NCI-H146 (cell line): Measurements from ENCODE around the gene RASL11B.

Experiments
- DNase-seq: peaks from one replicate; lab custom pipeline; 2025; lab: John Stamatoyannopoulos, UW

Gene RASL11B

GRCh38 chr4:52843351-52843750 is 18.8 kb upstream of the RASL11B start:
- no peak for DNase-seq

- DNase-seq: no peak
These were observed 18.2 kb upstream of the RASL11B start for GRCh38 chr4:52843958-52844357.

DNA sequence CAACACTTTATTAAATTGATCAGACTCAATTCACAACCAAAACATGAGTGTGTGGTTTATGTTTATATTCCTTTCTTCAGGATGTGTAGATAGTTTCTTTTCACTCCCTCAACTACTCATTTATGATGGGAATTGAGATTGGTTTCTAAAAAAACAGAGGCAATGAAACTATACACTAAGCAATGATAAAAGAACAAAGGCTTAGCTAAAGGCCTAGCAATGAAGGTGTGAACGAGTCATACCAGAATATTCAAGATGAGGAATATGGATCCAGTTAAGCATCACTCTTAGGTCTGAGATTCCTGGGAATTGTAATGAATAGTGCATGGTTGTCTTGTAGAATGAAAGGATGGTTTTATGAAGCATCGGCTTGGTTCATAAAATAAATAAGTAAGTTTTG is 17.5 kb upstream of the RASL11B start:
- DNase-seq: no peak

- DNase-seq: no peak
These were observed 15.6 kb upstream of the RASL11B start for GRCh38 chr4:52846502-52846901.

GRCh38 chr4:52848254-52848653 is 13.9 kb upstream of the RASL11B start:
- DNase-seq: no peak

DNA sequence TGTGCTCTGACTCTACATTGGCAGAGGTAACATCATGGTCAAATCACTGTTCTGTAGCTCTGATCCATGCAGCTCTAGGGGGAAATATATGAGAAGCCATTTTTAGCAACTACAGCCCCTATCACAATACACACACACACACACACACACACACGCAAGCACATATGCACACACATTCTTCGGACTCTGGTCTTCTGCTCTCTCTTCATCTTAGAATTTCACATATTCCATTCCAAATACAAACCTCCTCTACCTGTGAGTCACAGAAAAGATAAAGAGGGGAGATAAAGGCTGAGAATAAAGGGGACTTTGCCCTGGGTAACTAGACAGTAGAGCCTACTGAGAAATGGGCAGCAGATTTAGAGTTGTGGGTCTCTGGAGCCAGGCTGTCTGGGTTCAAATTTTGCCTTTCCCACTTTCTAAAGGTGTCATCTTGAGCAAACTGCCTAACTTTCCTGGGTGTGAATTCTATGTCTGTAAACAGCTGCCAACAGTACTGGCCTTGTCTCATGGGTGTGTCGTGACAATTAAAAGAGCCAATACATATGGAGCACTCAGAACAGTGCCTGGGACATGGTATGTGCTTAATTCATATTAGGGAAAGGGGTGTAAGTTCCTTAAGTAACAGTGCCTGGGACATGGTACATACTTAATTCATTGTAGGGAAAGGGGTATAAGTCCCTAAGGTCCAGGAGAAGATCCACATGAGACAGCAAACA is 11.6 kb upstream of the RASL11B start:
- DNase-seq: no peak

- no peak for DNase-seq
These were observed 10.1 kb upstream of the RASL11B start for GRCh38 chr4:52852041-52852440.

DNA sequence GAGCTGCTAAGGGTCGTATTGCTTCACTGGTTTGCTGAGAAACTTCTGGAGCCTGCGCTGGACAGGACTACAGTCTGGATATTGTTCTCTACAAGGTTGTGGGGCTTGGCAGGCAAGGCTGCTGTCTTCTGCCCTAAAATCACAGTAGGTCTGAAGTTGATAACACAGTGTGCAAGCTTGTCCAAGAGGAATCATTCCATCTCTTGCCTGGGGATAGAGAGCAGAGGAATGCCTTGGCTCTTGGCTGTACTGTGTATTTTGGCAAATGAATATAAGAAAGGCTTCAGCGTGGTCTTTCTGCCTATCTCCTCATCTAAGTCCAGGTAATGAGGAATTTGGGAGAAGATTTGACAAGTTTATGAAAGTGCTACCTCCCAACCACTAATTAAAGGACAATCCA is 9.4 kb upstream of the RASL11B start:
- DNase-seq: no peak

DNA sequence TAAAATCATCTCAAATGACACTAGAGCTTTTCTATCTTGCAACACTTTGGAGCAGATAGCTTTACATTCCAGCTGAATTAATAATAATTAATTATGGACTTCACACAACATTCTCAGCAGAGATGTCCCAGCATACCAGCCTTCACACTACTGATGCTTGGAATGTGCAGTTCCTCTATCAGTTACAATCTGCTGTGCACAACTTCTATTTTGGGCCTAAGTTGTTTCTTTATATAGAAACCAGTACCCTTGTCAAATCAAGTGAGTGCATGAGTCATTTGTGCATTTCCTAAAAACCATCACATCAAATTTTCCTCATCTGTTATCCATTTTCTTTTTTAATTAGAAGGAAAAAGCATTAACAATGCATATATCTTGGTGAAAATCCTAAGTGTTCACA is 8.8 kb upstream of the RASL11B start:
- no peak for DNase-seq

GRCh38 chr4:52856801-52857200 is 5.3 kb upstream of the RASL11B start:
- DNase-seq: no peak

GRCh38 chr4:52860361-52860760 is 1.8 kb upstream of the RASL11B start:
- no peak for DNase-seq

DNA sequence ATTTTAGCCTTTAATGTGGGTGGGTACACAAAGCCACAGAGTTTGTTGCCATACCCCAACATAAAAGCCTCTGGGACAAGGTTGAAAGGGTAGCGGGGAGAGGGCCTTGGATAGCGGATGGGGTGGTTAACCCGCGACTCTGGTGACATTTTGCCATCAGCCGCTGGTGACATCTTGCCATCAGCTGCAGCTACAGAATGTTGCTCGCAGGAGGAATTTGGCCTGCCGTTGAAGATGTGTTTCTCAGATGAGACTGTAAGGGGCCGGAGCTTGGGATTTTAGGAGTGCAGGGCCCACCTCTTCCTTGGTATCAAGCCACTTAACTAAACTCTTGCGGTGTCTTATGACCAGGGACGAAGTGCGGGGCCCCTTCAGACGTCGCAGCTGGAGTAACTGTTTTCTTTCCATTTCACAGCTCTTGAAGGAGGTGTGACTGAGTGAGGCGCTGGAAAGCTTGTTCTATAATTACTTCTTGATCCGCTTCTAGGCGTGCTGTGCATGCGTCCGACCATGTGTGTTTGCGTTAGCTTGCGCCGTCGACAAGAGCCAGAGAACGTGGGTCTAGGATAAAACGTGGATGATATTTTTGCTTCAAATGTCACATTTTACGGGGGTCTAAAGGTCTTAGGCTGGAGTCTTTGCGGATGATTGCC is 820 bp upstream of the RASL11B start:
- DNase-seq: peak; percentile 54

GRCh38 chr4:52862639-52863161 is 583 bp downstream of the RASL11B start:
- peak; percentile 38 for DNase-seq

GRCh38 chr4:52863324-52863723 is 1.2 kb downstream of the RASL11B start:
- DNase-seq: no peak

DNA sequence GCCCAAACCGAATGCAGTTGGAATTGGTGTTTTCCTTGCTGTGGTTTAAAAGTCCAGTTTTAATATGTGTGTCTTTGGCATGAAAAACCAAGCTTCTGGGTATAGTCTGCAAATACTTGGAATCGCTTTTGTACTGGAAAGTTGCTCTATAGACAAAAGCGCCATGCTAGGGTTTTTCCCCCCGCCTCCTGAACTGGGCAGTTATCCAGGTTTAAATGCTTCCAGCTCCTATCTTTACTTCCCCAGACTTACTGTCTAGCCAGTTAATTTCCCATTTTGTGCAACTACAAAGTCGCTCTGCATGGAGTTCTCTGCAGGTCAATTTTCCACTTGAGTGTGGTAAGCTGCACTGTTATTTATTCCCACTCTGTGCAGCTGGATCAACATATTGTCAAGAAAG is 2.7 kb downstream of the RASL11B start:
- no peak for DNase-seq

DNA sequence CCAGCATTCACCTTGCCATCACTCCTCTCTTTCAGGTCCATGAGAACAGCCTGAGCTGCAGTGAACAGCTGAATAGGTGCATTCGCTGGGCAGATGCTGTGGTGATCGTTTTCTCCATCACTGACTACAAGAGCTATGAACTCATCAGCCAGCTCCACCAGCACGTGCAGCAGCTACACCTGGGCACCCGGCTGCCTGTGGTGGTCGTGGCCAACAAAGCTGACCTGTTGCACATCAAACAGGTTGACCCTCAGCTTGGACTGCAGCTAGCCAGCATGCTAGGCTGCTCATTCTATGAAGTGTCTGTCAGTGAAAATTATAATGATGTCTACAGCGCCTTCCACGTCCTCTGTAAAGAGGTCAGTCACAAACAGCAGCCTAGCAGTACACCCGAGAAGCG is 3.2 kb downstream of the RASL11B start:
- DNase-seq: no peak

GRCh38 chr4:52866734-52867133 is 4.6 kb downstream of the RASL11B start:
- DNase-seq: no peak

- no peak for DNase-seq
These were observed 5.0 kb downstream of the RASL11B start for GRCh38 chr4:52867163-52867562.

GRCh38 chr4:52868133-52868532 is 6.0 kb downstream of the RASL11B start:
- DNase-seq: no peak

- no peak for DNase-seq
These were observed 7.1 kb downstream of the RASL11B start for GRCh38 chr4:52869196-52869595.

- no peak for DNase-seq
These were observed 7.5 kb downstream of the RASL11B start for GRCh38 chr4:52869656-52870055.

DNA sequence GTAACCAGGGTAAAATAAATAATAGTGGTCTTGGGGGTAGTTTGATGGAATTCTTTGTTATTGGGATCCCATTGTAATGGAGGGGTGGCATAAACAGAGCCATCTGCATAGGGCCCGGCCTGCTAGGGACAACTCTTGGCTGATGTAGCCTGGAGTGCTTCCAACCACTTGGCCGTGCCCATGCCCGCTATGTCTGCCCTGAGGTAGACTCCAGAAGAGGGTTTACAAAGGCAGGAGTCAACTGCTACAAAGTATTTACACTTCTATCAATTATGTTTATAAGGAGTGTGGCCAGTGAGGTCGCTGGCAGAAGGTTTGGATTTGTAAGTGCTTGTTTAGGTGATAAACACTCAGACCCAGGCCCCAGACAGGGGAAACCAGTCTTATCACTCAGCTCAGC is 8.1 kb downstream of the RASL11B start:
- DNase-seq: no peak

- no peak for DNase-seq
These were observed 11.1 kb downstream of the RASL11B start for GRCh38 chr4:52873191-52873590.

DNA sequence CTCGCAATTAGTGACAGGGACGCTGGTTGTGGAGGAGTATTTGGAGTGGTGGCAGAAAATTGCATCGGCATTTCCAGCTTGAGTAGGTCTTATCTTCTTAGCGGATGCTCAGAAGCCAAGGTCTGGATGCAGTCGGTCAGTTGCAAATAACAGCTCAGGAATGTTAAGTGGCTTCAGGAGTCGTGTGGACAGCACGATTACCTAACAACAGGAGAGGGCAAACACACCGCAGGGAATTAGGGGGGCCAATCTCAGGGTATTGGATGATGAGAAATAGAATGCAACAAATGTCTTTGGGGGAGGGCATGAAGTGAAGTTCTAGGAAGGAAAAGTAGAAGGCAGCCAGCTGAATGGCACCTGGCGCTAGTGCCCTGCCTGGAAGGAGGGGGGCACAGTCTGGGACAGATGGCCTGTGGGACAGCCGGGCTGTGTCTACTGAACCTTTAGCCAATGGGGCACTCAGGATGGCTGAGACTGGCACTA is 11.8 kb downstream of the RASL11B start:
- no peak for DNase-seq
